DND-41 (cell line): ENCODE data around the gene KCNC1.

Experiments used
- ATAC-seq: fragments of 200-7000 bp; cut with Tn5 transposase; 3 replicates; pipeline ENCODE4 v1.9.1; 2021; ENCODE audit warnings: low read depth; ENCODE audit not compliant: insufficient read depth
- DNase-seq: peaks from one replicate; pipeline ENCODE4 v3.0.0-alpha.2; 2020
- H2AFZ ChIP-seq: 2 replicates; pipeline ENCODE4 v1.6.0; 2012; ENCODE audit warnings: low read depth, low read length
- H3K27ac ChIP-seq: 2 replicates; pipeline ENCODE4 v1.5.1; 2012; ENCODE audit warnings: low read length, inconsistent platforms
- H3K27me3 ChIP-seq: fragments of 200-600 bp; sonication (generic); 2 replicates; pipeline ENCODE4 v1.6.0; 2012; ENCODE audit warnings: low read length, mild to moderate bottlenecking, inconsistent platforms; ENCODE audit not compliant: insufficient read depth, poor library complexity
- H3K36me3 ChIP-seq: 2 replicates; pipeline ENCODE4 v1.5.1; 2012; ENCODE audit warnings: low read length, inconsistent platforms; ENCODE audit not compliant: insufficient read depth
- H3K4me1 ChIP-seq: 2 replicates; pipeline ENCODE4 v1.5.1; 2012; ENCODE audit warnings: mild to moderate bottlenecking, low read length; ENCODE audit not compliant: insufficient read depth
- H3K4me2 ChIP-seq: 2 replicates; pipeline ENCODE4 v1.6.0; 2012; ENCODE audit warnings: mild to moderate bottlenecking, moderate library complexity, low read length, inconsistent platforms; ENCODE audit not compliant: insufficient read depth
- H3K4me3 ChIP-seq, 2 experiments: fragments of 200-600 bp in 1 of 2; shearing (Covaris generic) in 1 of 2; 2 replicates each; pipeline ENCODE4 v1.5.1; 2012 to 2016; ENCODE audit warnings: inconsistent platforms in 2 of 2, low read length in 2 of 2, mild to moderate bottlenecking in 2 of 2, low read depth in 1 of 2, moderate library complexity in 1 of 2
- H3K79me2 ChIP-seq: 2 replicates; pipeline ENCODE4 v1.6.0; 2012; ENCODE audit warnings: low read length, inconsistent platforms; ENCODE audit not compliant: insufficient read depth
- H3K9ac ChIP-seq: 2 replicates; pipeline ENCODE4 v1.6.0; 2012; ENCODE audit warnings: low read depth, mild to moderate bottlenecking, inconsistent platforms, low read length, moderate library complexity
- H3K9me3 ChIP-seq: 2 replicates; pipeline ENCODE4 v1.5.1; 2012; ENCODE audit warnings: low read length, moderate library complexity, mild to moderate bottlenecking, inconsistent platforms; ENCODE audit not compliant: insufficient read depth, severe bottlenecking
- H4K20me1 ChIP-seq: 2 replicates; pipeline ENCODE4 v1.6.0; 2012; ENCODE audit warnings: low read length; ENCODE audit not compliant: insufficient read depth
- EZH2 ChIP-seq: IDR thresholded peaks from 3 replicates; pipeline ENCODE4 v1.6.1; 2012; ENCODE audit warnings: borderline replicate concordance, low read depth, mild to moderate bottlenecking, moderate library complexity, low read length, inconsistent platforms; ENCODE audit not compliant: severe bottlenecking
- TF ChIP-seq, protein P1 (sequence below): IDR thresholded peaks from 2 replicates; pipeline ENCODE4 v1.5.1; 2012; ENCODE audit warnings: borderline replicate concordance, low read length, moderate library complexity, mild to moderate bottlenecking; ENCODE audit not compliant: poor library complexity, severe bottlenecking; ENCODE audit errors: extremely low read depth

KCNC1 gene

DNA sequence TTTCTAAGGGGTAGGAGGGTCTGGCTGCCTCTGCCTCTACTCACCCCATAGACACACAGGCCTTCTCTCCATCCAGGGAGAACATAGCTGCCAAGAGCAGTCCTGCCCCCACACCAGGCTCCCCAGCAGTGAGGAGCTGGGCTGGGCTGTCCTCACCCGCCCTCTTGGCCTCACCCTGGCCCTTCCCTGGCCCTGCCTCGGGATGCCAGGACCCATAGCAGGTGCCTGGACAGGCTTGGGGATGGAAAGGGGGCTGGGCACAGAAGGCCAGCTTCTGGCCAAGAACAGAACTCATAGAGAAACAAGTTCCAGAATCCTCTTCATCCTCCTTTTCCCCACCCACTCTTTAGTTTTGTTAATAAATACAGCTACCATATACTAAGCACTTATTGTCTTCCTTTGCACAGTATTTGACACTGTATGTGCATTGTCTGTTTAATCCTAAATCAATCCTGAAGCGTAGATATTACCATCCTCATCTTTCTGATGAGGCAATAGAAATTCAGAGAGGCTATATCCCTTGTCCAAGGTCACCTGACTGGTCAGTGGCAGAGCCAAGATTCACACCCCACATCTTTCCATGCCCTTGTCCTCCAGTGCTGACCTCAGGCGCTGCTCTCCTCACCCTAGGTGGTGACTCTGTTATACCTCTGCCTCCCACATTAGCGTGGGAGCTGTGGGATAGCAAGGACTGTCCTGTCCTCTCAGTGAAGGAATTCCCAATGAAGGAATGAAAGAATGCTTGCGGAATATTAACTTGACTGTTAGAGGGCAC, 37.2 kb upstream of the KCNC1 start:
- Histone ChIP-seq H3K36me3 (no peaks in the 10 kb centered on the region), H3K4me3 (no peak overlapping the region), H2AFZ (no peak overlapping the region), H3K79me2 (no peaks in the 10 kb centered on the region), H4K20me1 (peaks cover 3% of the 10 kb centered on the region; the same call in 1 of the 2 replicates), H3K27me3 (peaks cover 8% of the 10 kb centered on the region), H3K4me1 (no peaks in the 10 kb centered on the region), H3K4me2 (no peak overlapping the region), H3K9me3 (no peaks in the 10 kb centered on the region), H3K27ac (no peak overlapping the region), H3K9ac (no peak overlapping the region)
- no peak for DNase-seq
- no peak for ATAC-seq
- no peak for TF ChIP-seq EZH2

DNA sequence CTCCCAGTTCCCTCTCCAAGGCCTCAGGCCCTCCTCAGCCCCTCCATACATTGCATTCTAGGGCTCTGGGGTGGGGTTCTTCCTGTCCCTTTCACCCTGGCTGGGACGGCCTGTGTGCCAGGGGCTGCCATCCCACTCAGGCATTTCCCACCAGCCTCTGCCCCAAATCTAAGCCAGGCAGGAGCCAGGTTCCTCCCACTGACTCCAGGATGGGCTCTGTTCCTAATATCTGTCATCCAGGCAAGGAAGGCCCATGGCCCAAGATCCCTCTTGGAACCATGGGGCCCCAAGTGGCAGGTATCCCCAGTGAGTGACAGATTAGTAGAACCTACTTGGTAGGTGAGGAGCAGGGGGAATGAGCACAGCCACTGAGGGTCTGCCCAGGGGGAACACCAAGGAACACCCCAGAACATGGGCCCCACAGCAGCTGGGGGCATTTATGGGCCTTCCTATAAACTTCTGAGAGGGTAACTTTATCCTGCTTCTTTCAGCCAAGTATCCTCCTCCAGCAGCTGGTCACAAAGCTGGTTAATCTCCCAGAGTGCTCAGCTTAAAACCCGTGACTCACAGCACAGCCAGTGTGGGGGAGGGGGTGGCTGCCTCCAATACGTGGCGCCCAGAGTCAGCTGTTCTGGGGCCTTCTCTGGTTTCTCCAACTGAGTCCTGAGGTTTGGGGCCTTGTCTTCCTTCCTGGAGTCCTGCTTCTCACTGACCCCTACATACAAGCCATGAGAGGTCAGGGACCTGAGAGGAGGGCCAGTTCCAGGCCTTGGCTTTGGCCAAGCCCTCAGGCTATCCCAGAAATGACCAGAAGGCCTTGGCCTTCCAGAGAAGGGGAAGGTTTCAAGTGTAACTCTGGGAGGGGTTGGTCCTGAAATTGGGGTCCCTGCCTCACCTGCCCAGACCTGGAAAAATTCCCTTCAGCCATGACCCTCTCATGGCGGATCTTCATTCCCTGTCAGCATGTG, 35.1 kb upstream of the KCNC1 start:
- H3K9me3 ChIP-seq: no peaks in the 10 kb centered on the region
- no peaks in the 10 kb centered on the region for H3K36me3 ChIP-seq
- TF ChIP-seq EZH2: no peak
- TF ChIP-seq, protein P1, sequence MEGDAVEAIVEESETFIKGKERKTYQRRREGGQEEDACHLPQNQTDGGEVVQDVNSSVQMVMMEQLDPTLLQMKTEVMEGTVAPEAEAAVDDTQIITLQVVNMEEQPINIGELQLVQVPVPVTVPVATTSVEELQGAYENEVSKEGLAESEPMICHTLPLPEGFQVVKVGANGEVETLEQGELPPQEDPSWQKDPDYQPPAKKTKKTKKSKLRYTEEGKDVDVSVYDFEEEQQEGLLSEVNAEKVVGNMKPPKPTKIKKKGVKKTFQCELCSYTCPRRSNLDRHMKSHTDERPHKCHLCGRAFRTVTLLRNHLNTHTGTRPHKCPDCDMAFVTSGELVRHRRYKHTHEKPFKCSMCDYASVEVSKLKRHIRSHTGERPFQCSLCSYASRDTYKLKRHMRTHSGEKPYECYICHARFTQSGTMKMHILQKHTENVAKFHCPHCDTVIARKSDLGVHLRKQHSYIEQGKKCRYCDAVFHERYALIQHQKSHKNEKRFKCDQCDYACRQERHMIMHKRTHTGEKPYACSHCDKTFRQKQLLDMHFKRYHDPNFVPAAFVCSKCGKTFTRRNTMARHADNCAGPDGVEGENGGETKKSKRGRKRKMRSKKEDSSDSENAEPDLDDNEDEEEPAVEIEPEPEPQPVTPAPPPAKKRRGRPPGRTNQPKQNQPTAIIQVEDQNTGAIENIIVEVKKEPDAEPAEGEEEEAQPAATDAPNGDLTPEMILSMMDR: no peak
- ATAC-seq (no peak), DNase-seq (no peak)
- H3K4me2 ChIP-seq: no peak overlapping the region
- peaks cover 3% of the 10 kb centered on the region; the same call in 1 of the 2 replicates for H4K20me1 ChIP-seq
- H2AFZ ChIP-seq: no peak overlapping the region
- no peaks in the 10 kb centered on the region for H3K27me3 ChIP-seq
- H3K27ac ChIP-seq: no peak overlapping the region
- H3K79me2 ChIP-seq: no peaks in the 10 kb centered on the region
- H3K9ac ChIP-seq: no peak overlapping the region
- no peak overlapping the region for H3K4me3 ChIP-seq
- H3K4me1 ChIP-seq: no peaks in the 10 kb centered on the region

DNA sequence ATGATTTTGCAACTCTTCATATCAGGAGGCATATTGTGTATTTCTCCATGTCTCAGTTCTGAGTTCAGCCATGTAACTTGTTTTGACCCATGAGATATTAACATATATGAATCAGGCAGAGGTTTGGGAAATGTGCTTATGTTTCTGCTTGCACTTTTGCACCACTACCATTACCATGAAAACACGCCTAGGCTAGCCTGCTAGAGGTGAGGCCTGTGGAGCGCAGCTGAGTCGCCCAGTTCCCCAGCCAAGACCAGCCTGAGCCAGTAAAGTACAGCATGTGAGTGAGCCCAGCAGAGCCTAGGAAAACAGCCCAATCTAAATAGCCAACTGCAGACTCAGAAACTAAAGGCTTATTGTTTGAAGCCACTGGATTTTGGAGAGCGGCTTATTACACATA, 33.6 kb upstream of the KCNC1 start:
- H2AFZ ChIP-seq: no peak overlapping the region
- H4K20me1 ChIP-seq: no peaks in the 10 kb centered on the region
- no peak for TF ChIP-seq EZH2
- TF ChIP-seq, protein P1: no peak
- no peaks in the 10 kb centered on the region for H3K79me2 ChIP-seq
- H3K4me2 ChIP-seq: no peak overlapping the region
- no peaks in the 10 kb centered on the region for H3K4me1 ChIP-seq
- H3K9me3 ChIP-seq: no peaks in the 10 kb centered on the region
- H3K9ac ChIP-seq: no peak overlapping the region
- H3K27me3 ChIP-seq: peaks cover 6% of the 10 kb centered on the region
- ATAC-seq: no peak
- H3K27ac ChIP-seq: no peak overlapping the region
- no peak overlapping the region for H3K4me3 ChIP-seq
- no peak for DNase-seq
- no peaks in the 10 kb centered on the region for H3K36me3 ChIP-seq

DNA sequence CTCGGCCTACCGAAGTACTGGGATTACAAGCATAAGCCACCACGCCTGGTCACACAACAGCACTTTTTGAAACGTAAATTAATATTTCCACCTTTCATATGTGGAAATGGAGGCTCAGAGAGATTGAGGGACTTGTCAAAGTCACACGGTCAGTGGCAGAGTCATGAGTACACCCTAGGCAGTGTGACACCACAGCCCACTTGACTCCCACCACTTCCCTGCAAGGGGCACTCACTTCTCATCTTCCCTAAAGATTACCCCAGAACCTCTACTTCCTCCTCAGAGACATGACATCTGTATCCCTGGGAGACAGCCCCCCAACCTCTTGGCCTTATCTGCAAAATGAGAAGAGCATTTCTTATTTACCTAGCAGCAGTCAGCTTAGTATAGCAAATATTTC, 31.7 kb upstream of the KCNC1 start:
- Histone ChIP-seq H2AFZ (no peak overlapping the region), H3K27ac (no peak overlapping the region), H3K9ac (no peak overlapping the region), H3K9me3 (no peaks in the 10 kb centered on the region), H3K36me3 (no peaks in the 10 kb centered on the region), H4K20me1 (no peaks in the 10 kb centered on the region), H3K4me1 (no peaks in the 10 kb centered on the region), H3K4me3 (no peak overlapping the region), H3K27me3 (peaks cover 7% of the 10 kb centered on the region), H3K4me2 (no peak overlapping the region), H3K79me2 (no peaks in the 10 kb centered on the region)
- ATAC-seq (no peak), DNase-seq (no peak)
- no peak for TF ChIP-seq EZH2
- TF ChIP-seq, protein P1: no peak
